IMR-90 (cell line): ENCODE results near the gene CYP26A1. TPM values are rescaled to one million over a fixed set of nuclear protein-coding genes. Genes with fewer than 3 reads are reported as not detected.

Experiments
- ATAC-seq: fragments of 200-7000 bp; cut with Tn5 transposase; 2 replicates; pipeline ENCODE4 v1.9.1; 2020; ENCODE audit warnings: low read depth, mild to moderate bottlenecking, moderate library complexity
- BruUV-seq: library from RNA; stranded (reverse); fragments of 400-500 nt; replicated peaks from 2 replicates; lab custom pipeline; 2021; lab: Mats Ljungman, UMichigan
- CTCF ChIA-PET: fragments of 300-600 bp; formaldehyde crosslinking; extraction: SDS; loops from one replicate; lab custom pipeline; 2021; ENCODE audit warnings: antibody characterized with exemption; lab: Yijun Ruan, JAX
- POLR2A ChIA-PET: fragments of 300-600 bp; sonication (Branson Sonifier 250); formaldehyde crosslinking; loops from one replicate; lab custom pipeline; 2022; ENCODE audit warnings: antibody characterized with exemption; ENCODE audit not compliant: unreplicated experiment; lab: Charles Lee
- DNase-seq: peaks from one replicate; pipeline ENCODE4 v3.0.0; 2013
- H2AFZ ChIP-seq: replicated peaks from 2 replicates; pipeline ENCODE3; 2013; ENCODE audit warnings: low read length, mild to moderate bottlenecking; ENCODE audit not compliant: poor library complexity
- H2AK5ac ChIP-seq: 2 replicates; pipeline ENCODE4 v1.6.1; 2013; ENCODE audit warnings: low read depth, low read length, inconsistent platforms
- H2AK9ac ChIP-seq: replicated peaks from 2 replicates; pipeline ENCODE3; 2013; ENCODE audit warnings: mild to moderate bottlenecking, low read depth, low read length, moderate library complexity; ENCODE audit not compliant: poor library complexity
- H2BK120ac ChIP-seq: 2 replicates; pipeline ENCODE4 v1.6.1; 2013; ENCODE audit warnings: low read depth, low read length, inconsistent platforms
- H2BK15ac ChIP-seq: 3 replicates; pipeline ENCODE4 v1.6.1; 2013; ENCODE audit warnings: low read depth, low read length, inconsistent platforms
- H2BK20ac ChIP-seq: 2 replicates; pipeline ENCODE4 v1.6.1; 2013; ENCODE audit warnings: low read depth, mild to moderate bottlenecking, inconsistent platforms, low read length, moderate library complexity
- H2BK5ac ChIP-seq: 2 replicates; pipeline ENCODE4 v1.6.1; 2013; ENCODE audit warnings: mild to moderate bottlenecking, low read depth, low read length, inconsistent platforms; ENCODE audit not compliant: poor library complexity, severe bottlenecking
- H3K14ac ChIP-seq: replicated peaks from 2 replicates; pipeline ENCODE4 v1.6.1; 2013; ENCODE audit warnings: low read depth, low read length, inconsistent platforms
- H3K18ac ChIP-seq: 2 replicates; pipeline ENCODE4 v1.6.1; 2013; ENCODE audit warnings: low read depth, low read length, control low read depth
- H3K23ac ChIP-seq: 2 replicates; pipeline ENCODE4 v1.6.1; 2013; ENCODE audit warnings: low read depth, low read length, inconsistent platforms
- H3K27ac ChIP-seq: 2 replicates; pipeline ENCODE4 v1.5.1; 2013; ENCODE audit warnings: mild to moderate bottlenecking, control low read depth, low read length; ENCODE audit not compliant: insufficient read depth
- H3K27me3 ChIP-seq: 2 replicates; pipeline ENCODE4 v1.6.1; 2013; ENCODE audit warnings: low read length; ENCODE audit not compliant: control insufficient read depth, insufficient read depth
- H3K36me3 ChIP-seq: 2 replicates; pipeline ENCODE4 v1.6.1; 2013; ENCODE audit warnings: low read length, mixed read lengths; ENCODE audit not compliant: control insufficient read depth, insufficient read depth
- H3K4ac ChIP-seq: 2 replicates; pipeline ENCODE4 v1.6.1; 2013; ENCODE audit warnings: low read depth, low read length, inconsistent platforms
- H3K4me1 ChIP-seq: 2 replicates; pipeline ENCODE4 v1.6.1; 2013; ENCODE audit warnings: low read length, mixed read lengths; ENCODE audit not compliant: control insufficient read depth, insufficient read depth
- H3K4me2 ChIP-seq: 2 replicates; pipeline ENCODE4 v1.6.1; 2013; ENCODE audit warnings: low read depth, mild to moderate bottlenecking, control low read depth, low read length, moderate library complexity
- H3K4me3 ChIP-seq: 2 replicates; pipeline ENCODE4 v1.5.1; 2013; ENCODE audit warnings: low read depth, mild to moderate bottlenecking, control low read depth, low read length, moderate library complexity; ENCODE audit not compliant: insufficient read depth
- H3K56ac ChIP-seq: 2 replicates; pipeline ENCODE4 v1.6.1; 2013; ENCODE audit warnings: low read length, inconsistent platforms; ENCODE audit not compliant: insufficient read depth; ENCODE audit errors: extremely low read depth
- H3K79me1 ChIP-seq, 2 experiments: 2 replicates each; pipeline ENCODE4 v1.6.1; 2013; ENCODE audit warnings: low read length in 2 of 2, inconsistent platforms in 1 of 2, low read depth in 1 of 2
- H3K9ac ChIP-seq: 2 replicates; pipeline ENCODE4 v1.6.1; 2013; ENCODE audit warnings: low read depth, low read length, control low read depth
- H3K9me1 ChIP-seq: 2 replicates; pipeline ENCODE4 v1.6.1; 2013; ENCODE audit warnings: low read length, inconsistent platforms; ENCODE audit not compliant: insufficient read depth
- H3K9me3 ChIP-seq: 2 replicates; pipeline ENCODE4 v1.6.1; 2013; ENCODE audit warnings: low read length; ENCODE audit not compliant: control insufficient read depth, insufficient read depth
- H4K20me1 ChIP-seq: 2 replicates; pipeline ENCODE4 v1.6.1; 2013; ENCODE audit warnings: low read length, inconsistent platforms; ENCODE audit not compliant: insufficient read depth
- H4K5ac ChIP-seq: 2 replicates; pipeline ENCODE4 v1.6.1; 2013; ENCODE audit warnings: mild to moderate bottlenecking, low read depth, low read length, control low read depth
- H4K8ac ChIP-seq, 2 experiments: 2 replicates each; pipeline ENCODE4 v1.6.1; 2013; ENCODE audit warnings: low read depth in 2 of 2, low read length in 2 of 2, control low read depth in 1 of 2, inconsistent platforms in 1 of 2
- H4K91ac ChIP-seq: 2 replicates; pipeline ENCODE4 v1.6.1; 2013; ENCODE audit warnings: low read depth, low read length, inconsistent platforms; ENCODE audit not compliant: insufficient read depth
- MAZ ChIP-seq: IDR thresholded peaks from 2 replicates; pipeline ENCODE4 v1.6.1; 2012; ENCODE audit warnings: low read depth, mild to moderate bottlenecking, low read length, improper control_type of control experiment, moderate library complexity, borderline replicate concordance
- MXI1 ChIP-seq: IDR thresholded peaks from 2 replicates; pipeline ENCODE4 v1.6.1; 2012; ENCODE audit warnings: low read depth, mild to moderate bottlenecking, low read length, moderate library complexity, borderline replicate concordance
- RAD21 ChIP-seq: IDR thresholded peaks from 2 replicates; pipeline ENCODE4 v1.6.1; 2012; ENCODE audit warnings: low read length, improper control_type of control experiment
- RCOR1 ChIP-seq: IDR thresholded peaks from 2 replicates; pipeline ENCODE4 v1.6.1; 2012; ENCODE audit warnings: mild to moderate bottlenecking, low read length, improper control_type of control experiment; ENCODE audit not compliant: insufficient replicate concordance
- RFX5 ChIP-seq: IDR thresholded peaks from 2 replicates; pipeline ENCODE4 v1.8.0; 2012; ENCODE audit warnings: low read depth, mild to moderate bottlenecking, low read length, moderate library complexity
- SMC3 ChIP-seq: fragments of 150-350 bp; IDR thresholded peaks from 2 replicates; pipeline ENCODE4 v1.6.1; 2016; ENCODE audit warnings: low read depth, mild to moderate bottlenecking, antibody characterized with exemption, low read length, moderate library complexity
- WGBS, 2 experiments: methylation state at CpG; one replicate each; pipeline versions ENCODE4 v1.1.5 to v1.1.7; 2013; ENCODE audit warnings: missing lambda C conversion rate in 2 of 2; ENCODE audit not compliant: insufficient read length in 1 of 2; ENCODE audit errors: extremely low coverage in 2 of 2; 5-methylcytosine and 5-hydroxymethylcytosine counted together
- dilution Hi-C: fragments of 300-500 bp; cut with HindIII; formaldehyde crosslinking; loops from one replicate; pipeline ENCODE4 v1.14.3; 2018; ENCODE audit warnings: low sequenced_read_pairs; ENCODE audit not compliant: unreplicated experiment
- in situ Hi-C: fragments of 300-500 bp; cut with MboI; formaldehyde crosslinking; loops from 3 replicates; pipeline ENCODE4 v1.14.3; 2019; ENCODE audit warnings: low sequenced_read_pairs, inconsistent platforms, mixed read lengths
- intact Hi-C: fragments of 100-400 bp; cut with micrococcal nuclease; formaldehyde crosslinking; loops from 2 replicates; pipeline ENCODE4 v1.10.0; 2022
- polyA plus RNA-seq, 3 experiments: library from polyadenylated mRNA; depleted of rRNA; stranded (reverse); fragments of >200 nt; gene quantifications; 2 replicates each; pipeline ENCODE4 v1.2.3, GENCODE V29; 2012; ENCODE audit warnings: low replicate concordance in 1 of 3
- total RNA-seq: library from RNA; depleted of rRNA; stranded (reverse); fragments of >200 nt; gene quantifications from 2 replicates; pipeline ENCODE4 v1.2.3, GENCODE V29; 2012
- TF ChIP-seq, protein P1 (sequence below): conservative IDR thresholded peaks from 2 replicates; pipeline ENCODE4 v1.5.1; 2012; ENCODE audit warnings: mild to moderate bottlenecking, low read depth, low read length, improper control_type of control experiment

The CYP26A1 gene
- total and polyA plus RNA-seq, 2 of the 4 experiments (the other 2 are of a cell fraction), result 0.15 TPM; not detected in 1

DNA sequence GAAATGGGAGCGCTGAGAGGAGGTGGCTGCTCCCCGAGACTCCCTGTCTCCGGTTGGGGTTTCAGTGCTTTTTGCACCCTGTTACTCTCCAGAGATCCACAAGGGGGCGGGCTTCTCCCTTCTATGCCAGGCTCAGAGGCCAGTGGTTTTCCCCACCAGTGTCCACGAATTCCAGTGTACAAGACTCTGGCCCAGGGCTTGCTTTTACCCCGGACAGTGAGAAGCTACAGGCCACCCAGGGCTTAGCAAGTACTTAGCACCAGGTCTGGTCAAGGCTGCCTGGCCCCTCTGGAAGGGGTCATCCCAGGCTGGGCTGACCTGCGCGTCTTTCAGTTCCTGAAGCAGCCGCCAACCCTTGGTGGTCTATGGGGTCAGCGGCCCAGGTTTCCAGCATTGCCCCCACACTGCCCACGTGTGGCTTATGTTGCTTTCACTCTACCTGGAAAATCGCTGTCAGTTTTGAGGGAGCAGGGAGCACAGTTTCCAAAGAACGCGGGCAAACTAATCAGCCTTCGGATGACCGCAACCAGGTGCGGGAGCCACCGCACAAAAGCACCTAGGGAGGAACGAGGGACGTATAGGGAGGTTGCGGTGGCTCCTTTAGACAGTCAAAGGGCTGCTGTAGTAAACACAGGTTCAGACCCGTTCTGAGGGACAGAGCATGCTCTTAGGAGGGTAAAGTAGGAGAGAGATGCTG is 6.8 kb downstream of the CYP26A1 start:
- POLR2A ChIA-PET, result no interaction called here

More for the DNA sequence above, 6.8 kb downstream of the CYP26A1 start:
- H3K9me1 ChIP-seq, result no peaks in the 10 kb centered on the region
- H3K23ac ChIP-seq, result no peak overlapping the region
- H3K4me1 ChIP-seq, result 0 out of 2 replicates have a peak, but pooled peaks cover 2% of the 10 kb centered on the region
- H3K79me1 ChIP-seq, result no peaks in the 10 kb centered on the region
- peak overlapping the region; percentile 71 for H2AFZ ChIP-seq
- H4K20me1 ChIP-seq, result no peaks in the 10 kb centered on the region
- H3K9me3 ChIP-seq, result no peaks in the 10 kb centered on the region
- H2BK15ac ChIP-seq, result no peak overlapping the region
- peaks cover 25% of the 10 kb centered on the region for H3K27me3 ChIP-seq
- no peak overlapping the region for H2BK20ac ChIP-seq
- no peak overlapping the region for H4K91ac ChIP-seq
- no peak overlapping the region for H3K4me3 ChIP-seq
- CTCF ChIA-PET, result interaction anchor here (0.7 to 1.4 kb wide), 5 partner anchors 12 to 1833 kb away, joined by 3 to 5 read pairs (median 4); no protein-coding TSS in a partner anchor
- peak; percentile 92 for ATAC-seq
- H3K4ac ChIP-seq, result no peak overlapping the region
- H2AK5ac ChIP-seq, result no peak overlapping the region
- WGBS, 2 experiments, result 73% methylated on average over 12 of the region's 22 CpGs; no CpG with 5 or more reads in 1 of the 2 experiments
- H3K9ac ChIP-seq, result no peak overlapping the region
- no peak overlapping the region for H3K27ac ChIP-seq
- DNase-seq, result peak; percentile 37
- BruUV-seq, result no TSS peak
- no peak overlapping the region for H3K18ac ChIP-seq
- H4K5ac ChIP-seq, result no peak overlapping the region
- no peaks in the 10 kb centered on the region for H3K36me3 ChIP-seq
- 0 out of 2 replicates have a peak overlapping the region, but pooled peaks have one; percentile 18 for H3K14ac ChIP-seq
- in situ Hi-C loops, result loop anchor here (5.0 to 10.0 kb wide), 2 partner anchors 212 to 434 kb away; no protein-coding TSS in a partner anchor
- H2AK9ac ChIP-seq, result peak overlapping the region; percentile 8
- peak overlapping the region; percentile 81 for H3K4me2 ChIP-seq
- no peak overlapping the region for H3K56ac ChIP-seq
- peak overlapping the region; percentile 45; the same call in 1 of the 2 replicates for H2BK120ac ChIP-seq
- dilution Hi-C loops, result no loop called here
- H2BK5ac ChIP-seq, result no peak overlapping the region
- intact Hi-C loops, result loop anchor here (1.0 to 2.0 kb wide), 3 partner anchors 209 to 430 kb away; no protein-coding TSS in a partner anchor
- TF ChIP-seq, protein P1, sequence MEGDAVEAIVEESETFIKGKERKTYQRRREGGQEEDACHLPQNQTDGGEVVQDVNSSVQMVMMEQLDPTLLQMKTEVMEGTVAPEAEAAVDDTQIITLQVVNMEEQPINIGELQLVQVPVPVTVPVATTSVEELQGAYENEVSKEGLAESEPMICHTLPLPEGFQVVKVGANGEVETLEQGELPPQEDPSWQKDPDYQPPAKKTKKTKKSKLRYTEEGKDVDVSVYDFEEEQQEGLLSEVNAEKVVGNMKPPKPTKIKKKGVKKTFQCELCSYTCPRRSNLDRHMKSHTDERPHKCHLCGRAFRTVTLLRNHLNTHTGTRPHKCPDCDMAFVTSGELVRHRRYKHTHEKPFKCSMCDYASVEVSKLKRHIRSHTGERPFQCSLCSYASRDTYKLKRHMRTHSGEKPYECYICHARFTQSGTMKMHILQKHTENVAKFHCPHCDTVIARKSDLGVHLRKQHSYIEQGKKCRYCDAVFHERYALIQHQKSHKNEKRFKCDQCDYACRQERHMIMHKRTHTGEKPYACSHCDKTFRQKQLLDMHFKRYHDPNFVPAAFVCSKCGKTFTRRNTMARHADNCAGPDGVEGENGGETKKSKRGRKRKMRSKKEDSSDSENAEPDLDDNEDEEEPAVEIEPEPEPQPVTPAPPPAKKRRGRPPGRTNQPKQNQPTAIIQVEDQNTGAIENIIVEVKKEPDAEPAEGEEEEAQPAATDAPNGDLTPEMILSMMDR, result peak; percentile 79
- TF ChIP-seq RAD21, result peak; percentile 83
- TF ChIP-seq RCOR1, result no peak
- TF ChIP-seq SMC3, result peak; percentile 86
- TF ChIP-seq MAZ, result no peak
- no peak for TF ChIP-seq RFX5
- TF ChIP-seq MXI1, result no peak
- peak overlapping the region in 1 of 2 experiments; percentile 41; a peak in 1 of 4 replicates for H4K8ac ChIP-seq
